Astrocyte (in vitro differentiated cells and primary cell): Measurements from ENCODE around the gene OR52I2.

ENCODE experiments used
- EZH2 ChIP-seq: IDR thresholded peaks from 2 replicates; pipeline ENCODE4 v1.6.1; 2012; ENCODE audit warnings: mild to moderate bottlenecking, low read length, inconsistent platforms; ENCODE audit not compliant: insufficient read depth
- TF ChIP-seq, protein P1 (sequence below): IDR thresholded peaks from 2 replicates; pipeline ENCODE4 v1.5.1; 2011; ENCODE audit warnings: low read depth, mild to moderate bottlenecking, inconsistent platforms, low read length, moderate library complexity; ENCODE audit not compliant: insufficient read depth

DNA sequence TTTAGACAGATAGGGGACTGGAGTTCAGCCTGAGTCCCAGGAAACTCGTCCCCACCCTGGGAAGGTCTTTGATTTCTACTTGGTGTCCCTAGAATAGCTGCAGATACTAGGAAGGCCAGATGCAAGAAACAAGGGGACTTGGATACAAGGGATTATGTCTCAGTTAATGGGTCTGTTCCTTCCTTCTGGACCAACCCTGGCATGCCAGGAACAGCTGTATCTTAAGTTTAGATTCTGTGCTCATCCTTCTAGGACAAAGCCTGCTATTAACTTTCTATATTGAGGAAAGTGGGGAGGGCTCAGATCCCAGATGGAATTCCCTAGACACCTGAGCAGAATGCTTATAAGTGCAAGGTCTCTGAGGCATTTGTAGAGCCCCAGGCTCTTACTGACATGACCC is 40.5 kb upstream of the OR52I2 start:
- TF ChIP-seq, protein P1, sequence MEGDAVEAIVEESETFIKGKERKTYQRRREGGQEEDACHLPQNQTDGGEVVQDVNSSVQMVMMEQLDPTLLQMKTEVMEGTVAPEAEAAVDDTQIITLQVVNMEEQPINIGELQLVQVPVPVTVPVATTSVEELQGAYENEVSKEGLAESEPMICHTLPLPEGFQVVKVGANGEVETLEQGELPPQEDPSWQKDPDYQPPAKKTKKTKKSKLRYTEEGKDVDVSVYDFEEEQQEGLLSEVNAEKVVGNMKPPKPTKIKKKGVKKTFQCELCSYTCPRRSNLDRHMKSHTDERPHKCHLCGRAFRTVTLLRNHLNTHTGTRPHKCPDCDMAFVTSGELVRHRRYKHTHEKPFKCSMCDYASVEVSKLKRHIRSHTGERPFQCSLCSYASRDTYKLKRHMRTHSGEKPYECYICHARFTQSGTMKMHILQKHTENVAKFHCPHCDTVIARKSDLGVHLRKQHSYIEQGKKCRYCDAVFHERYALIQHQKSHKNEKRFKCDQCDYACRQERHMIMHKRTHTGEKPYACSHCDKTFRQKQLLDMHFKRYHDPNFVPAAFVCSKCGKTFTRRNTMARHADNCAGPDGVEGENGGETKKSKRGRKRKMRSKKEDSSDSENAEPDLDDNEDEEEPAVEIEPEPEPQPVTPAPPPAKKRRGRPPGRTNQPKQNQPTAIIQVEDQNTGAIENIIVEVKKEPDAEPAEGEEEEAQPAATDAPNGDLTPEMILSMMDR, result no peak
- TF ChIP-seq EZH2, result no peak
